SK-N-SH (cell line): ENCODE results near the gene CELF4.

Source experiments
- EP300 ChIP-seq, 2 experiments: IDR thresholded peaks; 2 replicates each; pipeline versions ENCODE4 v1.4.0 to v1.6.1; 2012; ENCODE audit warnings: borderline replicate concordance in 1 of 2, low read depth in 1 of 2, low read length in 1 of 2
- EZH2phosphoT487 ChIP-seq: fragments of 200-600 bp; sonication (generic); IDR thresholded peaks from 2 replicates; pipeline ENCODE4 v1.6.1; 2017; ENCODE audit warnings: low read depth, mixed run types, mild to moderate bottlenecking, antibody characterized with exemption, moderate library complexity, borderline replicate concordance
- MXI1 ChIP-seq: IDR thresholded peaks from 2 replicates; pipeline ENCODE4 v1.6.1; 2012; ENCODE audit warnings: mild to moderate bottlenecking, low read depth, low read length, improper control_type of control experiment
- NRF1 ChIP-seq: IDR thresholded peaks from 2 replicates; pipeline ENCODE4 v1.6.1; 2012; ENCODE audit warnings: low read depth, mild to moderate bottlenecking, low read length
- POLR2AphosphoS5 ChIP-seq: IDR thresholded peaks from 2 replicates; pipeline ENCODE4 v1.6.1; 2012; ENCODE audit warnings: low read depth, low read length
- RXRA ChIP-seq: IDR thresholded peaks from 2 replicates; pipeline ENCODE4 v1.4.0; 2012; ENCODE audit warnings: low read depth, mild to moderate bottlenecking, borderline replicate concordance
- TAF1 ChIP-seq: IDR thresholded peaks from 2 replicates; pipeline ENCODE4 v1.6.1; 2012; ENCODE audit warnings: low read depth, mild to moderate bottlenecking, low read length, moderate library complexity, borderline replicate concordance
- TCF12 ChIP-seq: IDR thresholded peaks from 2 replicates; pipeline ENCODE4 v1.4.0; 2012
- YY1 ChIP-seq: IDR thresholded peaks from 2 replicates; pipeline ENCODE4 v1.4.0; 2012; ENCODE audit warnings: low read depth, mild to moderate bottlenecking
- TF ChIP-seq, protein P1 (sequence below): fragments of 150-350 bp; IDR thresholded peaks from 2 replicates; pipeline ENCODE4 v1.6.1; 2016; ENCODE audit warnings: mild to moderate bottlenecking, low read depth, low read length
- TF ChIP-seq, protein P2 (sequence below): fragments of 150-350 bp; IDR thresholded peaks from 2 replicates; pipeline ENCODE4 v1.6.1; 2017; ENCODE audit warnings: antibody characterized with exemption, low read length, low read depth, borderline replicate concordance
- TF ChIP-seq, protein P3 (sequence below): IDR thresholded peaks from 2 replicates; pipeline ENCODE4 v1.4.0; 2012; ENCODE audit warnings: low read depth, borderline replicate concordance
- TF ChIP-seq, protein P4 (sequence below): fragments of 200-600 bp; sonication (generic); IDR thresholded peaks from 2 replicates; pipeline ENCODE4 v1.6.1; 2017; ENCODE audit warnings: antibody characterized with exemption, mild to moderate bottlenecking, moderate library complexity

DNA sequence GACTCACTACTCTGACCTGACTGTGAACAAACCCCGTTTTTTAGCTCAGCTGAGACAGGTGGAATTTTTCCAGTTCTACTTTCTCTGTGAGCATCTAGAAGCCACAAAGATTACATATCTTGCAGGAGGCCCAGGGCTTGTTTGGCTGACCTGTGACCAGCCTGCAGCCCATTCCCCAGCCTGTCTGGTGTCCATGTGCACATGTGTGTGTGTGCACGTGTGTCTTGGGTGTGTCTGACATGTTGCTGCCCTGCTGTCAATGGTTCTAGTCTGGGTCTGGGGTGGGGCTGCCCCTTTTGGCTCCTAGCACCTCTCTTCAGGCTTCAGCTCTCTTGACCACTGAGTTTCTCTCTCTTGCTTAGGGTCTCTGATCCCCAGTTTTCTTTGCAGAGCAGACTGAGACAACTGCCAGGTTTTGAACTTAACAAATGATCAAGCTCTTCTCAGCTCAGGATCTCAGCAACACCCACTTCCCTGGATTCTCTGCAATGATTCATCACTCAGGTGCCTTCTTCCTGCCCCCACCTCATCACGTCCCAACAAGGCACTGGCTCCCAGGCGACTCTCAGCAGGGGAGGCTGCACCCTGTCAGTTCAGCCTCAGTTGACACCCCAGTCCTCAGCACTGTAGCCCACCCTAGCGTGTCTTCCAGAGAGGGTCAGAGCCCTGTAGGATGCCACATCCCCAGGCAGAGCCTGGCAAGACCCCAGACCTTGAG lies 130.3 kb downstream of the CELF4 start:
- TF ChIP-seq MXI1 (no peak), TAF1 (no peak), EZH2phosphoT487 (no peak), TCF12 (no peak), POLR2AphosphoS5 (no peak), RXRA (no peak), NRF1 (no peak), YY1 (no peak), EP300 (IDR thresholded peaks at IDR 0.05; ENCODE audit: borderline replicate concordance in 1 of 2, low read depth in 1 of 2, low read length in 1 of 2) (no peak)
- TF ChIP-seq, protein P1, sequence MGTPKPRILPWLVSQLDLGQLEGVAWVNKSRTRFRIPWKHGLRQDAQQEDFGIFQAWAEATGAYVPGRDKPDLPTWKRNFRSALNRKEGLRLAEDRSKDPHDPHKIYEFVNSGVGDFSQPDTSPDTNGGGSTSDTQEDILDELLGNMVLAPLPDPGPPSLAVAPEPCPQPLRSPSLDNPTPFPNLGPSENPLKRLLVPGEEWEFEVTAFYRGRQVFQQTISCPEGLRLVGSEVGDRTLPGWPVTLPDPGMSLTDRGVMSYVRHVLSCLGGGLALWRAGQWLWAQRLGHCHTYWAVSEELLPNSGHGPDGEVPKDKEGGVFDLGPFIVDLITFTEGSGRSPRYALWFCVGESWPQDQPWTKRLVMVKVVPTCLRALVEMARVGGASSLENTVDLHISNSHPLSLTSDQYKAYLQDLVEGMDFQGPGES, result no peak
- TF ChIP-seq, protein P2, sequence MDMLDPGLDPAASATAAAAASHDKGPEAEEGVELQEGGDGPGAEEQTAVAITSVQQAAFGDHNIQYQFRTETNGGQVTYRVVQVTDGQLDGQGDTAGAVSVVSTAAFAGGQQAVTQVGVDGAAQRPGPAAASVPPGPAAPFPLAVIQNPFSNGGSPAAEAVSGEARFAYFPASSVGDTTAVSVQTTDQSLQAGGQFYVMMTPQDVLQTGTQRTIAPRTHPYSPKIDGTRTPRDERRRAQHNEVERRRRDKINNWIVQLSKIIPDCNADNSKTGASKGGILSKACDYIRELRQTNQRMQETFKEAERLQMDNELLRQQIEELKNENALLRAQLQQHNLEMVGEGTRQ, result no peak
- TF ChIP-seq, protein P3, sequence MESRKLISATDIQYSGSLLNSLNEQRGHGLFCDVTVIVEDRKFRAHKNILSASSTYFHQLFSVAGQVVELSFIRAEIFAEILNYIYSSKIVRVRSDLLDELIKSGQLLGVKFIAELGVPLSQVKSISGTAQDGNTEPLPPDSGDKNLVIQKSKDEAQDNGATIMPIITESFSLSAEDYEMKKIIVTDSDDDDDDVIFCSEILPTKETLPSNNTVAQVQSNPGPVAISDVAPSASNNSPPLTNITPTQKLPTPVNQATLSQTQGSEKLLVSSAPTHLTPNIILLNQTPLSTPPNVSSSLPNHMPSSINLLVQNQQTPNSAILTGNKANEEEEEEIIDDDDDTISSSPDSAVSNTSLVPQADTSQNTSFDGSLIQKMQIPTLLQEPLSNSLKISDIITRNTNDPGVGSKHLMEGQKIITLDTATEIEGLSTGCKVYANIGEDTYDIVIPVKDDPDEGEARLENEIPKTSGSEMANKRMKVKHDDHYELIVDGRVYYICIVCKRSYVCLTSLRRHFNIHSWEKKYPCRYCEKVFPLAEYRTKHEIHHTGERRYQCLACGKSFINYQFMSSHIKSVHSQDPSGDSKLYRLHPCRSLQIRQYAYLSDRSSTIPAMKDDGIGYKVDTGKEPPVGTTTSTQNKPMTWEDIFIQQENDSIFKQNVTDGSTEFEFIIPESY, result no peak
- TF ChIP-seq, protein P4, sequence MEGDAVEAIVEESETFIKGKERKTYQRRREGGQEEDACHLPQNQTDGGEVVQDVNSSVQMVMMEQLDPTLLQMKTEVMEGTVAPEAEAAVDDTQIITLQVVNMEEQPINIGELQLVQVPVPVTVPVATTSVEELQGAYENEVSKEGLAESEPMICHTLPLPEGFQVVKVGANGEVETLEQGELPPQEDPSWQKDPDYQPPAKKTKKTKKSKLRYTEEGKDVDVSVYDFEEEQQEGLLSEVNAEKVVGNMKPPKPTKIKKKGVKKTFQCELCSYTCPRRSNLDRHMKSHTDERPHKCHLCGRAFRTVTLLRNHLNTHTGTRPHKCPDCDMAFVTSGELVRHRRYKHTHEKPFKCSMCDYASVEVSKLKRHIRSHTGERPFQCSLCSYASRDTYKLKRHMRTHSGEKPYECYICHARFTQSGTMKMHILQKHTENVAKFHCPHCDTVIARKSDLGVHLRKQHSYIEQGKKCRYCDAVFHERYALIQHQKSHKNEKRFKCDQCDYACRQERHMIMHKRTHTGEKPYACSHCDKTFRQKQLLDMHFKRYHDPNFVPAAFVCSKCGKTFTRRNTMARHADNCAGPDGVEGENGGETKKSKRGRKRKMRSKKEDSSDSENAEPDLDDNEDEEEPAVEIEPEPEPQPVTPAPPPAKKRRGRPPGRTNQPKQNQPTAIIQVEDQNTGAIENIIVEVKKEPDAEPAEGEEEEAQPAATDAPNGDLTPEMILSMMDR, result no peak
